Uterus (tissue), 4 donors: Measurements from ENCODE around the gene GNAS-AS1. TPM values are rescaled to one million over a fixed set of nuclear protein-coding genes. Genes with fewer than 3 reads are reported as not detected.

Experiments
- DNase-seq, 2 donors: peaks; one replicate each; pipeline ENCODE4 v3.0.0-alpha.2; 2019 to 2020
- H3K27ac ChIP-seq, 2 donors: fragments of 200-600 bp; sonication (generic); 1 replicate in 1 of 2; 2 replicates in 1 of 2; pipeline ENCODE4 v1.5.1; 2016 to 2018
- H3K27me3 ChIP-seq, 2 donors: fragments of 200-600 bp; sonication (generic); one replicate each; pipeline ENCODE4 v1.5.1; 2018 to 2019; ENCODE audit warnings: control low read depth in 1 of 2
- H3K36me3 ChIP-seq, 2 donors: fragments of 200-600 bp; sonication (generic); one replicate each; pipeline ENCODE4 v1.5.1; 2019; ENCODE audit warnings: control low read depth in 1 of 2
- H3K4me1 ChIP-seq, 2 donors: fragments of 200-600 bp; sonication (generic); one replicate each; pipeline ENCODE4 v1.5.1; 2018 to 2019; ENCODE audit warnings: control low read depth in 1 of 2
- H3K4me3 ChIP-seq, 2 donors: fragments of 200-600 bp; sonication (generic); 1 replicate in 1 of 2; 2 replicates in 1 of 2; pipeline ENCODE4 v1.5.1; 2018 to 2019; ENCODE audit warnings: mild to moderate bottlenecking in 1 of 2
- H3K9me3 ChIP-seq, 2 donors: fragments of 200-600 bp; sonication (generic); one replicate each; pipeline ENCODE4 v1.5.1; 2019; ENCODE audit warnings: control low read depth in 1 of 2
- CTCF ChIP-seq, 4 experiments: fragments of 200-600 bp in 2 of 4; fragments of 450-650 bp in 2 of 4; sonication (generic) in 2 of 4; IDR thresholded peaks; one replicate each; pipeline ENCODE4 v1.5.1; 2016 to 2019; ENCODE audit warnings: antibody characterized with exemption in 4 of 4, mild to moderate bottlenecking in 2 of 4, moderate library complexity in 1 of 4
- POLR2A ChIP-seq, 2 donors: fragments of 450-650 bp; IDR thresholded peaks; one replicate each; pipeline ENCODE4 v1.6.1; 2016; ENCODE audit warnings: antibody characterized with exemption in 2 of 2, mild to moderate bottlenecking in 1 of 2, moderate library complexity in 1 of 2
- intact Hi-C: fragments of 100-400 bp; cut with DNase I; formaldehyde crosslinking; loops from one replicate; pipeline ENCODE4 v1.15.1; 2023; ENCODE audit warnings: low total_unique reads
- total RNA-seq, 4 donors: library from RNA; depleted of rRNA in 3 of 4; stranded (reverse); fragments of >200 nt in 3 of 4; gene quantifications; one replicate each; pipeline versions ENCODE4 v1.1.0 to v1.2.4, GENCODE V29; 2014 to 2023
- donor health status: DM: yes; HTN: yes; CAD: no.

GNAS-AS1 gene
- total RNA-seq, 4 donors from 2014 or later: 0.77 to 3.4 (median 1.2) TPM; not detected in 1

- no peak for DNase-seq
- Histone ChIP-seq H3K27me3 (no peaks in the 10 kb centered on the region), H3K4me1 (no peaks in the 10 kb centered on the region), H3K27ac (no peak overlapping the region), H3K9me3 (no peaks in the 10 kb centered on the region), H3K4me3 (no peak overlapping the region), H3K36me3 (no peaks in the 10 kb centered on the region)
- intact Hi-C loops: no loop called here
- TF ChIP-seq CTCF (IDR thresholded peaks at IDR 0.05): no peak
- no peak for TF ChIP-seq POLR2A (IDR thresholded peaks at IDR 0.05)
Observed at GRCh38 chr20:58876437-58876836, 25.7 kb upstream of the GNAS-AS1 start.

GRCh38 chr20:58875541-58876134, 24.9 kb upstream of the GNAS-AS1 start:
- no peaks in the 10 kb centered on the region for H3K9me3 ChIP-seq
- no peak overlapping the region for H3K27ac ChIP-seq
- H3K4me1 ChIP-seq: no peaks in the 10 kb centered on the region
- H3K27me3 ChIP-seq: no peaks in the 10 kb centered on the region
- no peak for DNase-seq
- intact Hi-C loops: no loop called here
- TF ChIP-seq POLR2A (IDR thresholded peaks at IDR 0.05) (no peak), CTCF (IDR thresholded peaks at IDR 0.05) (no peak)
- H3K4me3 ChIP-seq: no peak overlapping the region
- H3K36me3 ChIP-seq: no peaks in the 10 kb centered on the region

GRCh38 chr20:58875111-58875510, 24.4 kb upstream of the GNAS-AS1 start:
- Histone ChIP-seq H3K9me3 (no peaks in the 10 kb centered on the region), H3K4me1 (no peaks in the 10 kb centered on the region), H3K4me3 (no peak overlapping the region), H3K27ac (no peak overlapping the region), H3K36me3 (no peaks in the 10 kb centered on the region), H3K27me3 (no peaks in the 10 kb centered on the region)
- intact Hi-C loops: no loop called here
- no peak for DNase-seq
- TF ChIP-seq POLR2A (IDR thresholded peaks at IDR 0.05) (no peak), CTCF (IDR thresholded peaks at IDR 0.05) (no peak)

GRCh38 chr20:58874469-58874868, 23.8 kb upstream of the GNAS-AS1 start:
- Histone ChIP-seq H3K27me3 (no peaks in the 10 kb centered on the region), H3K36me3 (no peaks in the 10 kb centered on the region), H3K4me1 (no peaks in the 10 kb centered on the region), H3K27ac (no peak overlapping the region), H3K9me3 (no peaks in the 10 kb centered on the region), H3K4me3 (no peak overlapping the region)
- TF ChIP-seq POLR2A (IDR thresholded peaks at IDR 0.05) (no peak), CTCF (IDR thresholded peaks at IDR 0.05) (no peak)
- no peak for DNase-seq
- intact Hi-C loops: no loop called here

GRCh38 chr20:58871533-58872102, 20.9 kb upstream of the GNAS-AS1 start:
- H3K9me3 ChIP-seq: no peaks in the 10 kb centered on the region
- H3K27me3 ChIP-seq: no peaks in the 10 kb centered on the region
- DNase-seq: no peak
- H3K36me3 ChIP-seq: no peaks in the 10 kb centered on the region
- no peak overlapping the region for H3K27ac ChIP-seq
- TF ChIP-seq CTCF (IDR thresholded peaks at IDR 0.05) (no peak), POLR2A (IDR thresholded peaks at IDR 0.05) (no peak)
- intact Hi-C loops: no loop called here
- H3K4me1 ChIP-seq: no peaks in the 10 kb centered on the region
- no peak overlapping the region for H3K4me3 ChIP-seq
